CD14-positive monocyte (primary cell): Measurements from ENCODE around the gene GMFB. TPM values are rescaled to one million over a fixed set of nuclear protein-coding genes. Genes with fewer than 3 reads are reported as not detected.

Experiments used
- DNase-seq, 3 donors: peaks; one replicate each; pipeline ENCODE4 v3.0.0-alpha.2; 2011 to 2022
- H2AFZ ChIP-seq: 2 replicates; pipeline ENCODE4 v1.6.0; 2012; ENCODE audit warnings: mild to moderate bottlenecking, low read depth, low read length, inconsistent platforms; ENCODE audit not compliant: insufficient read depth, poor library complexity, severe bottlenecking
- H3K27ac ChIP-seq, 2 donors: 1 replicate in 1 of 2; 2 replicates in 1 of 2; pipeline ENCODE4 v1.5.1; 2012 to 2013; ENCODE audit warnings: low read length in 2 of 2, control low read depth in 1 of 2, inconsistent platforms in 1 of 2, low read depth in 1 of 2, mild to moderate bottlenecking in 1 of 2
- H3K27me3 ChIP-seq, 2 donors: one replicate each; pipeline versions ENCODE4 v1.6.0 to v1.6.1; 2011 to 2013; ENCODE audit warnings: low read length in 2 of 2; ENCODE audit not compliant: control insufficient read depth in 2 of 2, insufficient read depth in 2 of 2
- H3K36me3 ChIP-seq, 2 donors: replicated peaks in 1 of 2; 1 replicate in 1 of 2; 2 replicates in 1 of 2; pipeline versions ENCODE4 v1.5.1 to v1.6.1; 2012 to 2013; ENCODE audit warnings: low read length in 2 of 2, control low read depth in 1 of 2, inconsistent platforms in 1 of 2, mild to moderate bottlenecking in 1 of 2; ENCODE audit not compliant: insufficient read depth in 2 of 2, control insufficient read depth in 1 of 2
- H3K4me1 ChIP-seq, 2 donors: 1 replicate in 1 of 2; 2 replicates in 1 of 2; pipeline versions ENCODE4 v1.5.1 to v1.6.1; 2012 to 2013; ENCODE audit warnings: low read length in 2 of 2, control low read depth in 1 of 2, inconsistent platforms in 1 of 2, mild to moderate bottlenecking in 1 of 2, moderate library complexity in 1 of 2; ENCODE audit not compliant: insufficient read depth in 2 of 2, control insufficient read depth in 1 of 2
- H3K4me2 ChIP-seq: replicated peaks from 2 replicates; pipeline ENCODE3; 2012; ENCODE audit warnings: low read length, moderate library complexity, mild to moderate bottlenecking; ENCODE audit not compliant: poor library complexity, severe bottlenecking; ENCODE audit errors: extremely low read depth
- H3K4me3 ChIP-seq, 3 experiments: fragments of 200-600 bp in 1 of 3; sonication (generic) in 1 of 3; replicated peaks in 1 of 3; 1 replicate in 2 of 3; 2 replicates in 1 of 3; pipeline ENCODE4 v1.5.1; 2011 to 2013; ENCODE audit warnings: low read length in 3 of 3, mild to moderate bottlenecking in 3 of 3, control low read depth in 2 of 3, low read depth in 2 of 3, inconsistent platforms in 1 of 3, moderate library complexity in 1 of 3
- H3K79me2 ChIP-seq: 2 replicates; pipeline ENCODE4 v1.6.0; 2012; ENCODE audit warnings: mild to moderate bottlenecking, control low read depth, inconsistent platforms, low read length, moderate library complexity; ENCODE audit not compliant: insufficient read depth
- H3K9ac ChIP-seq: 2 replicates; pipeline ENCODE4 v1.6.0; 2017; ENCODE audit warnings: low read length, mild to moderate bottlenecking; ENCODE audit not compliant: insufficient read depth, poor library complexity, severe bottlenecking
- H3K9me3 ChIP-seq, 2 donors: replicated peaks in 1 of 2; 1 replicate in 1 of 2; 2 replicates in 1 of 2; pipeline versions ENCODE4 v1.5.1 to v1.6.1; 2012 to 2013; ENCODE audit warnings: low read length in 2 of 2, control low read depth in 1 of 2; ENCODE audit not compliant: control insufficient read depth in 1 of 2, insufficient read depth in 1 of 2
- H4K20me1 ChIP-seq: 2 replicates; pipeline ENCODE4 v1.6.0; 2012; ENCODE audit warnings: mild to moderate bottlenecking, low read length, control low read depth, moderate library complexity; ENCODE audit not compliant: insufficient read depth
- H3K27ac Mint-ChIP-seq, 7 donors: one replicate each; pipeline ENCODE4 v1.8.0; 2020; ENCODE audit warnings: mild to moderate bottlenecking in 7 of 7, mixed read lengths in 7 of 7, moderate library complexity in 6 of 7, inconsistent platforms in 2 of 7
- H3K27me3 Mint-ChIP-seq, 3 donors: one replicate each; pipeline ENCODE4 v1.8.0; 2021 to 2022; ENCODE audit warnings: low read depth in 3 of 3, mild to moderate bottlenecking in 3 of 3, mixed read lengths in 3 of 3, moderate library complexity in 3 of 3, inconsistent platforms in 1 of 3
- H3K36me3 Mint-ChIP-seq, 2 donors: one replicate each; pipeline ENCODE4 v1.8.0; 2020; ENCODE audit warnings: mixed read lengths in 2 of 2, inconsistent platforms in 1 of 2, mild to moderate bottlenecking in 1 of 2
- H3K4me1 Mint-ChIP-seq: one replicate; pipeline ENCODE4 v1.8.0; 2020; ENCODE audit warnings: mild to moderate bottlenecking, mixed read lengths
- H3K4me3 Mint-ChIP-seq, 2 donors: one replicate each; pipeline ENCODE4 v1.8.0; 2020; ENCODE audit warnings: mild to moderate bottlenecking in 2 of 2, mixed read lengths in 2 of 2, moderate library complexity in 1 of 2
- H3K9me3 Mint-ChIP-seq, 7 donors: one replicate each; pipeline ENCODE4 v1.8.0; 2020 to 2022; ENCODE audit warnings: mixed read lengths in 7 of 7, mild to moderate bottlenecking in 6 of 7, moderate library complexity in 6 of 7, inconsistent platforms in 2 of 7
- WGBS: methylation state at CpG from one replicate; pipeline ENCODE4 v1.1.5; 2013; ENCODE audit warnings: missing lambda C conversion rate; ENCODE audit not compliant: insufficient coverage; 5-methylcytosine and 5-hydroxymethylcytosine counted together
- intact Hi-C, 2 donors: fragments of 100-400 bp; cut with micrococcal nuclease; formaldehyde crosslinking; loops; one replicate each; pipeline versions ENCODE4 v1.15.0 to v1.15.1; 2023
- polyA plus RNA-seq, 3 donors: library from polyadenylated mRNA; depleted of rRNA in 1 of 3; unstranded in 2 of 3; stranded (reverse) in 1 of 3; fragments of 300-500 nt in 2 of 3; fragments of >200 nt in 1 of 3; fragmentation: Illumina TruSeq in 2 of 3; gene quantifications; 1 replicate in 2 of 3; 2 replicates in 1 of 3; pipeline ENCODE4 v1.2.3, GENCODE V29; 2012 to 2021
- TF ChIP-seq, protein P1 (sequence below): fragments of 200-600 bp; IDR thresholded peaks from one replicate; pipeline ENCODE4 v1.8.0; 2022; ENCODE audit warnings: antibody characterized with exemption, mild to moderate bottlenecking

Gene GMFB
- polyA plus RNA-seq, 3 donors = 10.8 to 41.1 (median 26.1) TPM

- Histone ChIP-seq H4K20me1 (peaks cover 35% of the 10 kb centered on the region), H3K27me3 (no peaks in the 10 kb centered on the region), H3K4me2 (no peak overlapping the region), H3K9ac (no peak overlapping the region), H3K27ac (no peak overlapping the region), H3K4me3 (no peak overlapping the region), H3K9me3 (no peaks in the 10 kb centered on the region), H3K36me3 (peaks cover 55 to 93% of the 10 kb centered on the region in 2 donors), H3K79me2 (peaks cover 32% of the 10 kb centered on the region), H2AFZ (no peak overlapping the region), H3K4me1 (peaks cover 7 to 9% of the 10 kb centered on the region in 2 donors)
- intact Hi-C loops = no loop called here
- Mint-ChIP-seq H3K36me3 (peaks cover 62 to 72% of the 10 kb centered on the region in 2 donors), H3K9me3 (no peaks in the 10 kb centered on the region), H3K4me3 (no peak overlapping the region), H3K4me1 (peaks cover 16% of the 10 kb centered on the region), H3K27ac (no peak overlapping the region), H3K27me3 (peaks cover 0 to 1% (median 0%) of the 10 kb centered on the region in 3 donors)
- TF ChIP-seq, protein P1, sequence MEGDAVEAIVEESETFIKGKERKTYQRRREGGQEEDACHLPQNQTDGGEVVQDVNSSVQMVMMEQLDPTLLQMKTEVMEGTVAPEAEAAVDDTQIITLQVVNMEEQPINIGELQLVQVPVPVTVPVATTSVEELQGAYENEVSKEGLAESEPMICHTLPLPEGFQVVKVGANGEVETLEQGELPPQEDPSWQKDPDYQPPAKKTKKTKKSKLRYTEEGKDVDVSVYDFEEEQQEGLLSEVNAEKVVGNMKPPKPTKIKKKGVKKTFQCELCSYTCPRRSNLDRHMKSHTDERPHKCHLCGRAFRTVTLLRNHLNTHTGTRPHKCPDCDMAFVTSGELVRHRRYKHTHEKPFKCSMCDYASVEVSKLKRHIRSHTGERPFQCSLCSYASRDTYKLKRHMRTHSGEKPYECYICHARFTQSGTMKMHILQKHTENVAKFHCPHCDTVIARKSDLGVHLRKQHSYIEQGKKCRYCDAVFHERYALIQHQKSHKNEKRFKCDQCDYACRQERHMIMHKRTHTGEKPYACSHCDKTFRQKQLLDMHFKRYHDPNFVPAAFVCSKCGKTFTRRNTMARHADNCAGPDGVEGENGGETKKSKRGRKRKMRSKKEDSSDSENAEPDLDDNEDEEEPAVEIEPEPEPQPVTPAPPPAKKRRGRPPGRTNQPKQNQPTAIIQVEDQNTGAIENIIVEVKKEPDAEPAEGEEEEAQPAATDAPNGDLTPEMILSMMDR = no peak
- WGBS = 100% methylated on average over 1 of the region's 3 CpGs
- no peak for DNase-seq
Observed at GRCh38 chr14:54478636-54479215, 10.1 kb downstream of the GMFB start.

DNA sequence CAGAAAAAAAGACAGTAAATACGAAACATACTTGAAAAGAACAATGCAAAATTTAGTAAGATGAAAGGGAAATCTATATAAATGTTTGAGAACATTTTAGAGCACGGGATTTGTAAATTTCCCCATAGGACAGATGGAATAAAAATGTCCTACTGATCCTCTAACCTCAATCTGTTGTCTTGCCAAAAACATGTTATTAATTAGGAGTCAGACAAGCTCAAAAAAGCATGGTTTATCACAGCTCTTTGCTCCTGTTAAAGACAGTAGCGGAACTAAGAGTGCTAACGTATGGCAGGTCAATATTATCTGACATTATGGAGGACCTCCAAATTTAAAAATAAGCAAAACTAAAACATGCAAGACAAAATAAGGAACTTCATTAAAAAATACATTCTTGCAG, 12.9 kb downstream of the GMFB start:
- WGBS = 100% methylated on average over 2 of the region's 4 CpGs
- no peak overlapping the region for H3K9ac ChIP-seq
- intact Hi-C loops = no loop called here
- DNase-seq = no peak
- H3K27ac ChIP-seq = peak overlapping the region in 1 of 2 donors; percentile 4
- Mint-ChIP-seq H3K9me3 (peaks cover 0 to 2% (median 0%) of the 10 kb centered on the region in 7 donors), H3K36me3 (peaks cover 65 to 73% of the 10 kb centered on the region in 2 donors), H3K27me3 (no peaks in the 10 kb centered on the region), H3K4me3 (no peak overlapping the region), H3K4me1 (peaks cover 6% of the 10 kb centered on the region), H3K27ac (peak overlapping the region in 4 of 7 donors; percentile 13 to 67 (median 18))
- H3K27me3 ChIP-seq = no peaks in the 10 kb centered on the region
- H2AFZ ChIP-seq = no peak overlapping the region
- no peak overlapping the region for H3K4me2 ChIP-seq
- no peak overlapping the region for H3K4me3 ChIP-seq
- no peaks in the 10 kb centered on the region for H3K4me1 ChIP-seq
- peaks cover 43 to 93% of the 10 kb centered on the region in 2 donors for H3K36me3 ChIP-seq
- TF ChIP-seq, protein P1 = no peak
- peaks cover 4% of the 10 kb centered on the region for H3K79me2 ChIP-seq
- no peaks in the 10 kb centered on the region for H3K9me3 ChIP-seq
- H4K20me1 ChIP-seq = peaks cover 10% of the 10 kb centered on the region
